Skeletal muscle tissue (tissue), 4 donors: ENCODE measurements around the gene CTIF. TPM values are rescaled to one million over a fixed set of nuclear protein-coding genes. Genes with fewer than 3 reads are reported as not detected.
A peak's percentile ranks its signal among the peaks of the same experiment; 100 is the strongest.

Experiments
- H3K27ac ChIP-seq: one replicate; pipeline ENCODE4 v1.7.0; 2013; ENCODE audit warnings: mild to moderate bottlenecking, low read depth, low read length, inconsistent platforms
- H3K27me3 ChIP-seq, 3 donors: one replicate each; pipeline ENCODE4 v1.7.0; 2013; ENCODE audit warnings: low read length in 3 of 3; ENCODE audit not compliant: control insufficient read depth in 3 of 3, insufficient read depth in 3 of 3
- H3K36me3 ChIP-seq, 3 donors: one replicate each; pipeline ENCODE4 v1.7.0; 2013; ENCODE audit warnings: low read length in 3 of 3; ENCODE audit not compliant: control insufficient read depth in 3 of 3, insufficient read depth in 3 of 3
- H3K4me1 ChIP-seq, 3 donors: one replicate each; pipeline ENCODE4 v1.7.0; 2013; ENCODE audit warnings: low read length in 3 of 3, mild to moderate bottlenecking in 3 of 3; ENCODE audit not compliant: control insufficient read depth in 3 of 3, insufficient read depth in 3 of 3
- H3K4me3 ChIP-seq, 3 donors: one replicate each; pipeline ENCODE4 v1.7.0; 2013; ENCODE audit warnings: low read length in 3 of 3
- H3K9ac ChIP-seq, 3 donors: one replicate each; pipeline ENCODE4 v1.7.0; 2013; ENCODE audit warnings: low read length in 3 of 3, mild to moderate bottlenecking in 3 of 3, moderate library complexity in 2 of 3, low read depth in 1 of 3
- H3K9me3 ChIP-seq, 3 donors: one replicate each; pipeline ENCODE4 v1.7.0; 2013; ENCODE audit warnings: low read length in 3 of 3; ENCODE audit not compliant: control insufficient read depth in 3 of 3
- total RNA-seq: library from RNA; depleted of rRNA; stranded (reverse); fragments of >200 nt; gene quantifications from one replicate; pipeline ENCODE4 v1.2.3, GENCODE V29; 2014
- donor health status: Osteomylitis.

Gene CTIF
- total RNA-seq, 1 donor from 2014 or later: 16.7 TPM

GRCh38 chr18:48851599-48851960, 312.7 kb downstream of the CTIF start:
- peak overlapping the region; percentile 3 for H3K27ac ChIP-seq
- H3K4me3 ChIP-seq: no peak overlapping the region
- H3K9me3 ChIP-seq: no peaks in the 10 kb centered on the region
- H3K4me1 ChIP-seq: peaks cover 18 to 24% (median 23%) of the 10 kb centered on the region in 3 donors
- H3K9ac ChIP-seq: no peak overlapping the region
- no peaks in the 10 kb centered on the region for H3K27me3 ChIP-seq
- peaks cover 0 to 3% (median 0%) of the 10 kb centered on the region in 3 donors for H3K36me3 ChIP-seq

- H3K4me1 ChIP-seq: peaks cover 18 to 24% (median 23%) of the 10 kb centered on the region in 3 donors
- H3K27ac ChIP-seq: no peak overlapping the region
- no peak overlapping the region for H3K4me3 ChIP-seq
- no peaks in the 10 kb centered on the region for H3K9me3 ChIP-seq
- peaks cover 0 to 3% (median 0%) of the 10 kb centered on the region in 3 donors for H3K36me3 ChIP-seq
- no peak overlapping the region for H3K9ac ChIP-seq
- H3K27me3 ChIP-seq: no peaks in the 10 kb centered on the region
Observed at GRCh38 chr18:48852292-48852691, 313.5 kb downstream of the CTIF start.

GRCh38 chr18:48852794-48853193, 314.0 kb downstream of the CTIF start:
- Histone ChIP-seq H3K36me3 (peaks cover 0 to 5% (median 0%) of the 10 kb centered on the region in 3 donors), H3K9me3 (no peaks in the 10 kb centered on the region), H3K4me1 (peaks cover 17 to 24% (median 20%) of the 10 kb centered on the region in 3 donors), H3K9ac (no peak overlapping the region), H3K4me3 (no peak overlapping the region), H3K27me3 (no peaks in the 10 kb centered on the region), H3K27ac (no peak overlapping the region)

- Histone ChIP-seq H3K27me3 (no peaks in the 10 kb centered on the region), H3K4me1 (peaks cover 12 to 21% (median 17%) of the 10 kb centered on the region in 3 donors), H3K9ac (no peak overlapping the region)
Observed at GRCh38 chr18:48853588-48853987, 314.8 kb downstream of the CTIF start.

GRCh38 chr18:48854780-48855179, 315.9 kb downstream of the CTIF start:
- H3K9me3 ChIP-seq: no peaks in the 10 kb centered on the region
- no peaks in the 10 kb centered on the region for H3K27me3 ChIP-seq
- H3K9ac ChIP-seq: no peak overlapping the region
- H3K36me3 ChIP-seq: peaks cover 0 to 6% (median 0%) of the 10 kb centered on the region in 3 donors
- peaks cover 17 to 18% (median 17%) of the 10 kb centered on the region in 3 donors for H3K4me1 ChIP-seq
- no peak overlapping the region for H3K27ac ChIP-seq
- no peak overlapping the region for H3K4me3 ChIP-seq

More at GRCh38 chr18:48853588-48853987, 314.8 kb downstream of the CTIF start:
- H3K36me3 ChIP-seq: peaks cover 0 to 5% (median 0%) of the 10 kb centered on the region in 3 donors
- no peak overlapping the region for H3K27ac ChIP-seq
- no peaks in the 10 kb centered on the region for H3K9me3 ChIP-seq
- H3K4me3 ChIP-seq: no peak overlapping the region

GRCh38 chr18:48855422-48856377, 316.9 kb downstream of the CTIF start:
- Histone ChIP-seq H3K9ac (no peak overlapping the region), H3K9me3 (no peaks in the 10 kb centered on the region), H3K27me3 (no peaks in the 10 kb centered on the region), H3K4me1 (peaks cover 13 to 15% (median 14%) of the 10 kb centered on the region in 3 donors), H3K36me3 (peaks cover 0 to 8% (median 4%) of the 10 kb centered on the region in 3 donors), H3K4me3 (no peak overlapping the region), H3K27ac (no peak overlapping the region)

GRCh38 chr18:48857023-48857694, 318.3 kb downstream of the CTIF start:
- H3K9ac ChIP-seq: no peak overlapping the region
- H3K4me1 ChIP-seq: peaks cover 3 to 10% (median 5%) of the 10 kb centered on the region in 3 donors
- H3K27ac ChIP-seq: no peak overlapping the region
- H3K9me3 ChIP-seq: no peaks in the 10 kb centered on the region
- peaks cover 0 to 14% (median 4%) of the 10 kb centered on the region in 3 donors for H3K36me3 ChIP-seq
- no peak overlapping the region for H3K4me3 ChIP-seq
- no peaks in the 10 kb centered on the region for H3K27me3 ChIP-seq

GRCh38 chr18:48858676-48859075, 319.8 kb downstream of the CTIF start:
- Histone ChIP-seq H3K4me3 (no peak overlapping the region), H3K9me3 (no peaks in the 10 kb centered on the region), H3K36me3 (peaks cover 0 to 14% (median 4%) of the 10 kb centered on the region in 3 donors), H3K4me1 (peaks cover 0 to 6% (median 3%) of the 10 kb centered on the region in 3 donors), H3K27ac (no peak overlapping the region), H3K9ac (no peak overlapping the region), H3K27me3 (no peaks in the 10 kb centered on the region)

GRCh38 chr18:48859311-48860268, 320.8 kb downstream of the CTIF start:
- Histone ChIP-seq H3K9ac (peak overlapping the region in 1 of 3 donors; percentile 33), H3K36me3 (peaks cover 0 to 14% (median 4%) of the 10 kb centered on the region in 3 donors), H3K27ac (no peak overlapping the region), H3K4me1 (peaks cover 0 to 6% (median 3%) of the 10 kb centered on the region in 3 donors), H3K27me3 (no peaks in the 10 kb centered on the region), H3K4me3 (no peak overlapping the region), H3K9me3 (no peaks in the 10 kb centered on the region)
